ENCODE measurements around the gene CA12. TPM values are rescaled to one million over a fixed set of nuclear protein-coding genes. Genes with fewer than 3 reads are reported as not detected.

Gene CA12
- total RNA-seq, 3 donors from 2014 or later: 11.7 to 64.5 (median 61.9) TPM

DNA sequence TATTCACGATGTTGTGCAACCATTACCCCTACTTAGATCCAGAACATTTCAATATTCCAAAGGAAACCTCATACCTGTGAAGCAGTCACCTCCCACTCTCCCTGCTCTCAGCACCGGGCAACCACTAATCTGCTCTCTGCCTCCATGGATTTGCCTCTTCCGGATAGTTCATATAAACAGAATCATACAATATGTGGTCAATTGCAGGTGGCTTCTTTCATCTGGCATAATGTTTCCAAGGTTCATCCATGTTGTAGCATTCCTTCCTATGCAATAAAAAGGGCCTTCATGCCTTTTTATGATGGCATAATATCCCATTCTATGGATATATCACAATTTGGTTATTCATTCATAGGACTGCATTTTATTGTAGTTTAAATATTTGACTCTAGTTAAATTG lies 23.9 kb downstream of the CA12 start:
- no peak overlapping the region for H3K4me3 ChIP-seq
- no peaks in the 10 kb centered on the region for H3K9me3 ChIP-seq
- H3K27ac ChIP-seq: no peak overlapping the region
- intact Hi-C loops (cut with DNase I; ENCODE audit: low total_unique reads): no loop called here
- no peak for DNase-seq (ENCODE audit: low spot score in 2 of 2)
- H3K4me1 ChIP-seq: no peaks in the 10 kb centered on the region
- no peaks in the 10 kb centered on the region for H3K36me3 ChIP-seq
- no peak for TF ChIP-seq POLR2AphosphoS5 (IDR thresholded peaks at IDR 0.05)
- TF ChIP-seq POLR2A (IDR thresholded peaks at IDR 0.05): no peak
- TF ChIP-seq, protein P1, sequence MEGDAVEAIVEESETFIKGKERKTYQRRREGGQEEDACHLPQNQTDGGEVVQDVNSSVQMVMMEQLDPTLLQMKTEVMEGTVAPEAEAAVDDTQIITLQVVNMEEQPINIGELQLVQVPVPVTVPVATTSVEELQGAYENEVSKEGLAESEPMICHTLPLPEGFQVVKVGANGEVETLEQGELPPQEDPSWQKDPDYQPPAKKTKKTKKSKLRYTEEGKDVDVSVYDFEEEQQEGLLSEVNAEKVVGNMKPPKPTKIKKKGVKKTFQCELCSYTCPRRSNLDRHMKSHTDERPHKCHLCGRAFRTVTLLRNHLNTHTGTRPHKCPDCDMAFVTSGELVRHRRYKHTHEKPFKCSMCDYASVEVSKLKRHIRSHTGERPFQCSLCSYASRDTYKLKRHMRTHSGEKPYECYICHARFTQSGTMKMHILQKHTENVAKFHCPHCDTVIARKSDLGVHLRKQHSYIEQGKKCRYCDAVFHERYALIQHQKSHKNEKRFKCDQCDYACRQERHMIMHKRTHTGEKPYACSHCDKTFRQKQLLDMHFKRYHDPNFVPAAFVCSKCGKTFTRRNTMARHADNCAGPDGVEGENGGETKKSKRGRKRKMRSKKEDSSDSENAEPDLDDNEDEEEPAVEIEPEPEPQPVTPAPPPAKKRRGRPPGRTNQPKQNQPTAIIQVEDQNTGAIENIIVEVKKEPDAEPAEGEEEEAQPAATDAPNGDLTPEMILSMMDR (IDR thresholded peaks at IDR 0.05): no peak
- H3K27me3 ChIP-seq: no peaks in the 10 kb centered on the region

DNA sequence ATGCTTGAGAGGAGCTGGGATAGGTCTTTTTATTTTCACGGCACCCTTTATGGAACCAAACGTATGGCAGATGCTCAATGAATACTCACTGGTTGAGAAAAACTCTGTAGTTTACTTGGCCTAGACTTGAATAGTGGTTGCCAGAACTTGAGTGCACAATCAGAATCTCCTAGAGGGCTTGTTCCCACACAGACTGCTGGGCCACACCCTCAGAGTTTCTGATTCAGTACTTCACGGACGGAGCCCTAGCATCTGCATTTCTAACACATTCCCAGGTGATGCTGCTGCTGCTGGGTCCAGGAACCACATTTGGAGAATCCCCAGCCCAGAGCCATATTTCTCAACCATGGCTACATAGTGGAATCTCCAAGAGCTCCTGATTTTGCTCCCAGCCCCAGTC lies 24.6 kb downstream of the CA12 start:
- H3K27me3 ChIP-seq: no peaks in the 10 kb centered on the region
- no peaks in the 10 kb centered on the region for H3K36me3 ChIP-seq
- TF ChIP-seq, protein P1 (IDR thresholded peaks at IDR 0.05): no peak
- TF ChIP-seq POLR2AphosphoS5 (IDR thresholded peaks at IDR 0.05) (no peak), POLR2A (IDR thresholded peaks at IDR 0.05) (no peak)
- H3K4me3 ChIP-seq: no peak overlapping the region
- no peaks in the 10 kb centered on the region for H3K9me3 ChIP-seq
- no peak overlapping the region for H3K27ac ChIP-seq
- no peak for DNase-seq (ENCODE audit: low spot score in 2 of 2)
- no peaks in the 10 kb centered on the region for H3K4me1 ChIP-seq
- intact Hi-C loops (cut with DNase I; ENCODE audit: low total_unique reads): no loop called here

DNA sequence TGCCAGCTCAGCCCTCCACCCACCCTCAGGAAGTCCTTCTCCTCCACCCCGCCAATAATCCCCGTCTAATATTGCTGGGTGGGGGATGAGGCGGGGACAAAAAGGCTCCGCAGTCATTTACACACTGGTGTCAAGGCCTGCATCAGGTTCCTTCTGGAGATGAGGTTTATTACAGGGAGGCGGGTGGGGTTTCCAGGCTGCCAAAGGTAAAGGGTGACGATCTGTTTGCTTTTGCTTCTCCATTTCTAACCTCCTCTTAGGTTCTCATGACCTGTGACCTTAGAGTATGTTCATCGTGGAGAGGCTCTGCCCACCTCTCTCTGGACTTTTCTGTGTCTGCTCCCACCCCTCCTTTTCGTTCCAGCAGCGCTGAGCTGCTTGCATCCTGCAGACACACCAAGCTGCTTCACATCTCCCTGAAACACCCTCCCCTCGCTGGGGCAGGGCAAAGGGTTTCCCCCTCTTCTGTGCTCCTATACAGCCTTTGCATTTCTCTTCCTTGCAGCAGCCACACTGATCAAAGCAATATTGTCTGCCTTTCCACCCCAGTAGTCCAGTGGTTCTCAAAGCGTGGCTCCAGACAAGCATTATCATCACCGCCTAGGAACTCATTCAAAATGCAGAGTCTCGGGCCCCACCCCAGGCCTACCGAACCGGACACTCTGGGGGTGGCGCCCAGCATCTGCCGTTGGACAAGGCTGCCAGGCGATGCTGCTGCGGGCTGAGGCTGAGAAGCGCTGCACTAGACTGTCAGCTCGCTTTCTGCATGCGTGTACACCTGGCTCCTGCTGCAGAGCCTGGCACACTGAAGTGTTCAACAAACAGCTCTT lies 26.6 kb downstream of the CA12 start:
- DNase-seq (ENCODE audit: low spot score in 2 of 2): no peak
- no peaks in the 10 kb centered on the region for H3K9me3 ChIP-seq
- H3K4me1 ChIP-seq: no peaks in the 10 kb centered on the region
- TF ChIP-seq POLR2AphosphoS5 (IDR thresholded peaks at IDR 0.05) (no peak), POLR2A (IDR thresholded peaks at IDR 0.05) (no peak)
- H3K27me3 ChIP-seq: no peaks in the 10 kb centered on the region
- H3K4me3 ChIP-seq: no peak overlapping the region
- no peak overlapping the region for H3K27ac ChIP-seq
- intact Hi-C loops (cut with DNase I; ENCODE audit: low total_unique reads): no loop called here
- H3K36me3 ChIP-seq: no peaks in the 10 kb centered on the region

DNA sequence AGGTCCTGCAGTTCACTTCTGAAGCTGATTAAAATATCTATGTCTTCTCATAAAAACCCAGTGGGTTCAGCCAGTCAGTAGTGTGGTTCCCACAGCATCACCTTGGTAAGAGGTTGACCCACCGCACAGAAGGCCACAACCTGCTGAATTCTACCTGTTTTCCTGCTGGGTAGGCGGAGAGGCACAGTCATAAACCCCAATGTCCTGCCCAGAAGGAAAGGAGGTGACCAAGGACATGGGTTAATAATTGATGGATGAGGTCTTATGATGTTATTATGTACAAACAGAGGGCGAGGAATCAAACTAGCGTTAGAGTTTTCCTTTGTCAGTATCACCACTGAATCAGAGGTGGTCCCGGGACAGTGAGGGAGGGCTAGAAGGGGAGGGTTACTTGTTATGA lies 27.8 kb downstream of the CA12 start:
- TF ChIP-seq, protein P1 (IDR thresholded peaks at IDR 0.05): no peak
- TF ChIP-seq POLR2A (IDR thresholded peaks at IDR 0.05) (no peak), POLR2AphosphoS5 (IDR thresholded peaks at IDR 0.05) (no peak)
- no peaks in the 10 kb centered on the region for H3K36me3 ChIP-seq
- H3K27me3 ChIP-seq: no peaks in the 10 kb centered on the region
- intact Hi-C loops (cut with DNase I; ENCODE audit: low total_unique reads): no loop called here
- no peak for DNase-seq (ENCODE audit: low spot score in 2 of 2)
- H3K4me3 ChIP-seq: no peak overlapping the region
- no peaks in the 10 kb centered on the region for H3K4me1 ChIP-seq
- no peaks in the 10 kb centered on the region for H3K9me3 ChIP-seq
- no peak overlapping the region for H3K27ac ChIP-seq

DNA sequence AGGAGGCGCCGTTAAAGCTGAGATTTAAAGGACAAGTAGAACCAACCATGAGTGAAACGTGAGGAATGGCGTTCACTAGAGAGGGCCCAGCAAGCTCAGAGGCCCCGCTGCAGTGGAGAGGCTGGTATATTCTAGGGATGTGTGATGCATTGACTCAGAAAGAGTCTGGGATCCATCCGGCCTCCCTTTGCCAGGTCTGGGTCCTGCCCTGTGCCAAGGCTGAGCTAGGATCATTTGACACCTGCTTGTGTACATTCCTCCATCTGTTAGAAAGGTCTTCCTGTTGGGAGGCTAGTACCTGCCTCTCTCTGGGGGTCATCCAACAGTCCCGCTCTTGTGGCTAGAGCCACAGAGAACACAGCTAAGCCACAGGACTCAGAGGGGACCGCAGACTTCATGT lies 28.4 kb downstream of the CA12 start:
- Histone ChIP-seq H3K27ac (no peak overlapping the region), H3K9me3 (no peaks in the 10 kb centered on the region), H3K4me3 (no peak overlapping the region), H3K4me1 (no peaks in the 10 kb centered on the region), H3K27me3 (no peaks in the 10 kb centered on the region), H3K36me3 (no peaks in the 10 kb centered on the region)
- intact Hi-C loops (cut with DNase I; ENCODE audit: low total_unique reads): no loop called here
- TF ChIP-seq, protein P1 (IDR thresholded peaks at IDR 0.05): no peak
- TF ChIP-seq POLR2AphosphoS5 (IDR thresholded peaks at IDR 0.05) (no peak), POLR2A (IDR thresholded peaks at IDR 0.05) (no peak)
- DNase-seq (ENCODE audit: low spot score in 2 of 2): no peak
